Sciatic nerve (tissue), 2 donors: ENCODE measurements around the gene DLGAP1. TPM values are rescaled to one million over a fixed set of nuclear protein-coding genes. Genes with fewer than 3 reads are reported as not detected.

Experiments used
- ATAC-seq: fragments of 200-7000 bp; cut with Tn5 transposase; one replicate; pipeline ENCODE4 v1.9.1; 2020; ENCODE audit warnings: mild to moderate bottlenecking, moderate library complexity
- DNase-seq: peaks from one replicate; pipeline ENCODE4 v3.0.0-alpha.2; 2020; ENCODE audit warnings: low spot score
- intact Hi-C: fragments of 100-400 bp; cut with DNase I; formaldehyde crosslinking; loops from one replicate; pipeline ENCODE4 v1.14.2; 2022
- total RNA-seq: library from RNA; stranded (reverse); fragmentation: NEBNext Ultra II Directional; extraction: Animal tissue kit (Norgen Biotek cat#: 25700); gene quantifications from one replicate; pipeline ENCODE4 v1.2.1, GENCODE V29; 2021
- donor health status: DM: no; HTN: no; CAD: no.
- donor health status: DM: no; HTN: no; CAD: no.

The DLGAP1 gene
- total RNA-seq, 1 donor from 2014 or later = 0.98 TPM

- no peak for DNase-seq
- intact Hi-C loops = no loop called here
- peak; percentile 20 for ATAC-seq
These were observed 470.1 kb downstream of the DLGAP1 start for GRCh38 chr18:3985020-3985419.

DNA sequence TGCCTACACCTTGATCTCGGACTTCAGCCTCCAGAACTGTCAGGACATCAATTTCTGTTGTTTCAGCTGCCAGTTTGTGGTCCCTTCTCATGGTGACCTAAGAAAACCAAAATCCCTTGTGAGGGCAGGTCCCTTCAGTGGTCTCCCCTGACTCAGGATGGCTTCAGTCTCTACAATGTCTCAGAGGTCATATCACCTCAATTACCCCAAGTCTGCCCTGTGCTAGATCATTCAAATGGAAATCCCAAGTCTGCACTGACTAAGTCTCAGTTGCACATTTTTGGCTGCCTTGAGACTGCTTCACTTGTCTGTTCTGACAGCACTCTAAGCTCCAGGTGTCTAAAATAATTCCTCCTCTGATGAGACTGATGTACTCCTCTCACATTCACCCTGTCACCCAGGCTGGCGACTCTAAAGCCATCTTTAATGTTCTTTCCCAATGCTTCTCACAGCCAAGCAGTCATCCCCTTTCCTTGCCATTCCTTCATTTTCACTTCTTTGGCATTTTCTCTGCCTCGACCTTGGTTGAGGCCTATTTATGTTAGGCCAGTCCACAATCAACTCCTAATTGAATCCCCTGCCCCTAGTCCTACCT, 470.8 kb downstream of the DLGAP1 start:
- ATAC-seq (peak; percentile 30), DNase-seq (no peak)
- intact Hi-C loops = no loop called here

GRCh38 chr18:3983351-3983969, 471.6 kb downstream of the DLGAP1 start:
- ATAC-seq = peak; percentile 66
- intact Hi-C loops = no loop called here

DNA sequence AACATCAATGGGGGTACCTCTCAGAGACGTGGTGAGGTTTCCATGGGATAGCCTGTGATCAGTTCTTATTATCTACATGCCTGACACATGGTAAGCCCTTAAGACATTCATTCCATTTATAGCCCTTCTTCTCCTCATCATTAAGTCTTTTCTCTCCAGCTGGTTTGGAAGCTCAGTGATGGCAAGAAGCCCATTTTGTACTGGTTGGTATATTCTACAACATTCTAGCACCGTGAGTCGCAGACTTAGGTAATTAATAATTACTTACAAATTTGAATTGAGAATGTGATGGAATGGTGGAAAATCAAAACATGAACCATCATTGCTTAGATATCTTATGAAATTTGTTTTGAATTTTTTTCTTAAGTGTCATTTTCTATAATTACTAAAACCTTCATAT, 472.6 kb downstream of the DLGAP1 start:
- intact Hi-C loops = no loop called here
- ATAC-seq = no peak
- DNase-seq = no peak

More at GRCh38 chr18:3983351-3983969, 471.6 kb downstream of the DLGAP1 start:
- DNase-seq = no peak

- no peak for DNase-seq
- intact Hi-C loops = no loop called here
- ATAC-seq = no peak
These were observed 476.1 kb downstream of the DLGAP1 start for GRCh38 chr18:3979024-3979423.

DNA sequence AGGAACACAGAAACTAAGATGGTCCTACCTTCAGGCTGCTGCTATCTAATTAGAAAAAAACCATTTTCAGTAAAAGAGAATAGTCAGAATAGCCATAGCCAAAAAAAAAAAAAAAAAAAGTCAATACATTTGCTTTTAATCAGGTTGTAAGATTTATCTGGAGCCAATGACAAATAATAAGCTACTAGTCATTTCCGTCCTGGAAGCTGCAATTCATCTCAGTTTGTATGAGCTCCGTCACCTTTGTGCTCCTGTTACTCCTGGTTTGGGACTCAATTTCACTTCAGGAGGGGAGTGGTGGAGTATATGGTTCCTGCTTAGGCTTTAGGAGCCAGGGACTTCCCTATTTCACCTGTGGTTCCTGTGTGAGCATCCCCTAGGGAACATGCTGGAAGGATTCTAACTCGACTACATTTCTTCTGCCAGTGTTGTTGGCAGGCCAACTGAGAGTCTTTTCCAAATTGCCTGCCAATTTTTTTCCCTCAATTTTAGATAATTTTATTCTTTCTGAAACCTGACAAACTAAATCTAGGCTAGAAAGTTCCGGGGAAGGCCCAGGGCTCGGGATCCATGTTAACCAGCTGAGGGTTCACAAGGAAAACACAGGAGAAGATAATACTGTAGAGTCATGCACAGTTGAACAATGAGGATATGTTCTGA, 481.8 kb downstream of the DLGAP1 start:
- intact Hi-C loops = no loop called here
- DNase-seq = no peak
- peak; percentile 20 for ATAC-seq

DNA sequence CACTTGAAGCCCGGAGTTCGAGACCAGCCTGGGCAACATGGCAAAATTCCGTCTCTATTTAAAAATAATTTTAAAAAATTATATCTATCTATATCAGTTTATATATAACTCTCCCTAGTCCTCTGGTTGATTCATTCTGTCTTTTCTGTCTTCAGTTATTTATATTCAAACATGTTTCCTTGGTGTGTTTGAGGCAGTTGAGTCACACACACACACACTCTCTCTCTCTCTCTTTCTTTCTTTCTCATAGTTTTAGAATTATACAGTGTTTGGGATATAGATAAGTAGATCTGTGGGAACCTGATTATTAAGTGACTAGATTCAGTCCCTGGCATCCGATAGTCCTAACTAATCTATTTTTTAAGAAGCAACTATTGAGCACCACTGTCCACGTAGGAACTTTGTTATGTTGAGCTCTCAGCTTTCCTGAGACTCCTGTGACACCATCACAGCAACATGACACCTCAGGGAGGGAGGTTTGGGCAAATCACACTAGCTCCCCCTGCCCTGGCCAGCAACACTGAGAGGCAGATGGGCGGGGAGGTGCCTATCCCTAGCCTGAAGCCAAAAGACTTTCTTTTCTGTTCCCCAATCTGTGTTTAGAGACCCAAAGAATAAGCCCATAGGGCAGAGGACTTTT, 482.7 kb downstream of the DLGAP1 start:
- ATAC-seq (no peak), DNase-seq (no peak)
- intact Hi-C loops = no loop called here

- ATAC-seq (peak; percentile 56), DNase-seq (no peak)
- intact Hi-C loops = no loop called here
These were observed 484.2 kb downstream of the DLGAP1 start for GRCh38 chr18:3970929-3971328.

GRCh38 chr18:3967359-3968180, 487.5 kb downstream of the DLGAP1 start:
- no peak for ATAC-seq
- intact Hi-C loops = no loop called here
- no peak for DNase-seq

- no peak for ATAC-seq
- intact Hi-C loops = no loop called here
- DNase-seq = no peak
These were observed 488.3 kb downstream of the DLGAP1 start for GRCh38 chr18:3966642-3967358.

DNA sequence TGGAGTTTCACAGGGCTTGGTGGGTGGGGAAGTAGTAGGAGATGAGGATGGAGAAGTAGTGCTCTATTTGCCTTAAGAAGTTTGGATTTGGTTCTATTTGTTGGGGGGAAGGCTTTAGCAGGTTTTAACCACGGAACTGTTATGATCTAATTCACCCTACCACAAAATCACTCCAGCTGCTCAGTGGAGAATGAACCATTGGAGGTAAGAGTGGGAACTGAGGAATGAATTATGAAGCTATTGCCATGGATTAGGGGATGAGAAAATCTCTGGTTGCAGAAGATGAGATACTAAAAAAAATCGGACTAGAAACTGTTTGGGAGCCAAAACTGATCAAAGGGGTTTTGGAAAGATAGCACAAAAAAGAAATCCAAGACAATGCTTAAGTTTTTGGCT, 488.9 kb downstream of the DLGAP1 start:
- DNase-seq = no peak
- no peak for ATAC-seq
- intact Hi-C loops = no loop called here

DNA sequence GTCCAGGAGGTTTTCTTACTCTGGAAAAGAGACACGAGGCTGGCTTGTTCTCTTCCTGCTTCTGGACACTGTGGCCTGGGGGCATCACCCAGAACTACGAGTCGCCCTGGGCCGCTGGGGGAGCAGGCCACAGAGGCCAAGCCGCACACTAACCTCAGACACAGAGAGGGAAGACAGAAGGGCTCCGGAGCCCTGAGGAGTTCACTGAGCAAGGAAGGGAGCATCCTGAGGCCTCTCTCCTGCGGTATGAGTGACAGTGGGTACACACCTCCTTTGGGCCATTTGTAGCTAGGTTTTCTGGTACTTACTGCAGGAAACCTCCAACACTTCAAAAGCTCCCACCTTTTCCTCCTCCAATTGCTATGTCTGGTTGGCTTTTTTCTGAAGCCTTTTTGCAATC, 494.1 kb downstream of the DLGAP1 start:
- ATAC-seq (no peak), DNase-seq (no peak)
- intact Hi-C loops = no loop called here

DNA sequence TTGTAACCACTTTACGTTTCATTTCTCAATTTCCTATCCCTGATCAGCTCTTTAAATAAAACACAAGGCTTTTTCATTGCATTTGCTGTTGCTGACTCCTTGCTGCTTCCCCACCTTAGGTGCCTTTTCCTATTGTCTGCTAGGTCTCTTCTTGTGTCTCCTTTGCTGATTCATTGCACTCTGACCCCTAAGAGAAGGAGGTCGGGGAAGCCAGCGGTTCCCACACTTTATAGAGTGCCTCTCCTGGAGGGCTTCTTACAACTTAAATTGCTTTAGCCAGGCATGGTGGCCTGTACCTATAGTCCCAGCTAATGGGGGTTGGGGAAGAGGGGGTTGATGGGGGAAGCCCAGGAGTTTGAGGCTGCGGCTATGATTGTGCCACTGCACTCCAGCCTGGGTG, 495.0 kb downstream of the DLGAP1 start:
- intact Hi-C loops = no loop called here
- DNase-seq (no peak), ATAC-seq (no peak)

DNA sequence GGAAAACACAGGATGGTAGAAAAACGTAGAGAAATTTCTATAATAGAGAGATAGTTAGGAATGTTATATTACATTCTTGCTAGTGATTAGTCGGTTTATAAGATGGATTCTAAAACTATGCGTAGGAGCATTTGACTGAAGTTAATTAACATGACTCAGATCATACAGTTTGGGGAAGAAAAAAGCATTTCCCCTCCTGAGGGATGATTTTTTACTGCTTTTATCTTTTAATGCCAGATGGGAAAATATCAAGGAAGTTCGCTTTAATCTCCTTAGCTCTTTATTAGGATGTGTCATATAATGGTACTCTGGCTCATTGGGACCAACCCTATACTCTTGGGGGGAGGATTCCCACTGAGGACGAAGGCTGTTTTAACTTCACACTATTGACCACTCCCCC, 503.1 kb downstream of the DLGAP1 start:
- intact Hi-C loops = no loop called here
- ATAC-seq (no peak), DNase-seq (no peak)

DNA sequence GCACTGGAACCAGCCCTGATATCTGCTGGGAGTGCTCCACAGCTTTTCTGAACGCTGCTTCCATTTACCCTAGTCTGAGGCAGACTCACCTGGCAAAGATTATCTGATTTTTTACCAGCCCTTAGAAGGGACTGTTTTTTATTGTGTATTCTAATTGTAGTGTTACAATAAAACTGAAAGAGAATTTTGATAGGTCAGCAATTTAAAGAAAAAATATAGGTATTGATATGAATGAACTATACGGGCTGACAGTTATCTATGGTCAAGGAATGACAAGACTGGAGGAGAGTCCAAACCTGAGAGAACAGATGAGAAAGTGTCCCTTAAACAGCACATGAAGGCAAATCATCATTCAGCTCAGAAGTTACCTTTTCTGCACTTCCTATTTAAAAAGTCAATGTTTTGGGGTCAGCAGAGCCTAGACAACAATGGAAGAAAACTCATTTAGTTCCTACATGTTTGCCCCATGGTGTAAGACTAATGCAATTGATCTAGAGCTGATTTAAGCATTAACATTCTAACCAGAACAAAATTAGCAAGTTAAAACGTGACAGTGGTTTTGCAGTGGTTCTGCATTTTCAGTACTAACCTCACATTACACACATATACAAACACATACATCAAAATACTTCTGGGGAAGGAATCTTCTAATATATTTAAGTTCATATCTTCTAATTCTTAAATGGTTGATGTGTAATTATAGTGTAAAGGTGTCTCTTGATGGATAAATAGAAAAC, 504.3 kb downstream of the DLGAP1 start:
- ATAC-seq (no peak), DNase-seq (no peak)
- intact Hi-C loops = no loop called here

- intact Hi-C loops = no loop called here
- ATAC-seq (no peak), DNase-seq (no peak)
These were observed 506.1 kb downstream of the DLGAP1 start for GRCh38 chr18:3948958-3949357.

DNA sequence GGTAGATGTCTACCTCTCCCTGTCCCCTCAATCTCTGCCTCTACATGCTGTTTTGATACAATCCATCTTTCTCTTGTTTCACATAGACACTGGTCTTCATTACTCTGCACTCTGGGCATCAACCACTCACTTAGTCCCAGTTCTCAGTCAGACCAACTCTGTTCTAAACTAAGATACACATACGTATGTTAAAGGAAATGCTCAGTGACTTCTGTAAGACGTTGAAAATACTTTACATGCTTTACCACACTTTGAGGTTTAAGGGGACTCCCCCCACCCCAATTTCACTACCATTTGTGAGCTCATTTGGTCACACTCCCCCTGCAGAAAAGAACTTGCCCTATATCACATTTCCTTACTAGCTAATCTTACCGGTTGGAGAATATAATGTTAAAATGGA, 507.7 kb downstream of the DLGAP1 start:
- intact Hi-C loops = no loop called here
- no peak for DNase-seq
- ATAC-seq = no peak

DNA sequence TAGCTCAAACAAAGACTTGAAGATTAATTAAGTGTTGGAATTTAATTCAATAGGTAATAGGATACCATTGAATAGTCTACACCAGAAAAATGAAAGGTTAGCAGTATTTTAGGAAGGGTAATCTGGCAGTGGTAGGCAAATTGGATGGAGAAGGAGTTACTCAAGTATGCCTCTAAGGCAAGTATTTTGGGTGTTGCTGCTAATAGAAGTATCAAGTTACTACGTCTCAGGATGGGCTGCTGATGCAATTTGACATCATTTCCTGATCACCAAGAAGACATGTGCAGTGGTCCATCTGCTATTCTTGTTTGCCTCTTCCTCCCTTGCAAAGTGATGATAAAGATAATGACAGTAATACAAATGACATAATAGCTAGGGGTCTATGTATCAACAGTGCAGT, 519.8 kb downstream of the DLGAP1 start:
- ATAC-seq = no peak
- intact Hi-C loops = no loop called here
- DNase-seq = no peak
